GM21529 (cell line): ENCODE measurements around the gene SPOCK1.

Experiments used
- ATAC-seq: cut with Tn5 transposase; IDR thresholded peaks from one replicate; pipeline ENCODE4 v1.9.1; 2021; ENCODE audit not compliant: unreplicated experiment

The SPOCK1 gene

GRCh38 chr5:137496919-137497318 is 2.2 kb downstream of the SPOCK1 start:
- ATAC-seq, result no peak

- no peak for ATAC-seq
Observed at GRCh38 chr5:137492331-137492730, 6.8 kb downstream of the SPOCK1 start.

DNA sequence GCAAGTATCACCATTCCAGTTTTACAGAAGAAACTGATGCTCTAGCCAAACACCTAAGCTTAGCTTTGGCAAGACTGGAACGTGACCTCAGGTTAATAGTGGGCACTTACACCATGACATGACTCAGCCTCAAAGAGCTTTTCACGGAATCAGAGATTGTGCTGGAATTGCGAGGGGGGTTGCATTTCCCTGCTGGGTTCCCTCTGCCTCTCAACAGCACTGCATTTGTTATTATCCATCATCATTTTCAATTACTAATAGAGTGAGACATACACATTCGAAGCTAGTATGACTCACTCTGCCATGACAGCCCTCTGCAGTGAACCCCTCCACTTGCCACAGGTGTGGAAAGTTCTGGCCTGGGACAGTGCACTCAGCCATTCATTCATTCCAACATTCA is 8.0 kb downstream of the SPOCK1 start:
- no peak for ATAC-seq

- no peak for ATAC-seq
Observed at GRCh38 chr5:137490591-137490990, 8.5 kb downstream of the SPOCK1 start.

- no peak for ATAC-seq
Observed at GRCh38 chr5:137488974-137489373, 10.2 kb downstream of the SPOCK1 start.

GRCh38 chr5:137488516-137488915 is 10.6 kb downstream of the SPOCK1 start:
- ATAC-seq, result no peak

DNA sequence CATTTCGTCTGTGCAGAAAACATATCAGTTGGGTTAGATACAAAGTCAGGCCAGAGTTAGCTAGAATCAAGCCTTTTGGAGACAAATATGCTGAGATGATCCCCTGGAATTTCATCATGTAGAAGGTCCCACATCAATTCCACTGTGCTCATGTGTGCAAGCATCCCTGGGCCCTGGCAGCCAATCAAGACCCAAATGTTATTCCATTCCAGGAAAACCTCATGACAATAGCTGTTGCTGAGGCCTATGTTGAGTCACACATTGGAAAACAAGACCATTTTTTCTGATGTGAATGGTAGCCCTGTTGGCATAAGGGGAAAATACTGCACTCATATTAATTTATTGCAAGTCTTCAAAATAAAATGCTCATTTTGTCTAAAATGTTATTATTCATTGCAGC is 11.5 kb downstream of the SPOCK1 start:
- no peak for ATAC-seq

GRCh38 chr5:137486707-137487106 is 12.4 kb downstream of the SPOCK1 start:
- ATAC-seq, result no peak

- no peak for ATAC-seq
Observed at GRCh38 chr5:137481596-137481995, 17.5 kb downstream of the SPOCK1 start.

DNA sequence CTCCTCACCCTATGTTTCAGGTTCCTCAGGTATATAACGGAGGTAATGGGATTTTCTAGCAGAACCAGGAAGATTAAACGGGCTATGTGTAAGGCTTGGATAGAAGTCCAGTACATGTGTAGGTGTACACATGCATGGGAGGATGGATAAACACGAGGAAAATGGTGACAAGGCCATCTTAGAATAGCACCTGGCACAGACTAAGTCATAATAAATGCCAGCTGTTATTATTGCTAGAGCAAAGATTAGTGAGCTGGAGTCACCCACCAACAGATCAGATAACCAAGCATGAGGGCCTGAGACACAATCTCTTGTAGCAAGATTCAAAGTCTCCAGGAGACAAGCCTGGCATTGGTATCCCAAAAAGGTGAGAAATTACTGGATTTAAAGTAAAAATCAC is 21.1 kb downstream of the SPOCK1 start:
- ATAC-seq, result no peak

GRCh38 chr5:137470921-137471220 is 28.3 kb downstream of the SPOCK1 start:
- ATAC-seq, result no peak

- ATAC-seq, result no peak
Observed at GRCh38 chr5:137470111-137470920, 28.8 kb downstream of the SPOCK1 start.

- no peak for ATAC-seq
Observed at GRCh38 chr5:137466889-137467288, 32.2 kb downstream of the SPOCK1 start.

DNA sequence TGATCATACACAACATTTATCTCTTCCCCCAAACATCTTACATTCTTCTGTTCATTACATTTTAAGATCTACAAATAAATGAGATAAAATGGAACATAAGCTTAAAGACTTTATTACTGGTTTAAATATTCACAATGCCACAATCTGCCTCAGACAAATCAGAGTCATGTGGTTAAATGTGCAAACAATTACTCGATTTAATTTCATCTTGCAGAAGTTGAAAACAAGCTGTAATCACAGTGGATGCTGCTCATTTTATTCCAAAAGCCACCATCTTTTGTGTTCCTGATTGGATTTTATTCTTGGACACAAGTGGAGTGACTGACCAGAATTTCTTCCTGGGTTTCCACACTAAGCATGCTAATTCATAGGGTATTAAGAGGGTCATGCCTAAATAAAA is 33.2 kb downstream of the SPOCK1 start:
- no peak for ATAC-seq

DNA sequence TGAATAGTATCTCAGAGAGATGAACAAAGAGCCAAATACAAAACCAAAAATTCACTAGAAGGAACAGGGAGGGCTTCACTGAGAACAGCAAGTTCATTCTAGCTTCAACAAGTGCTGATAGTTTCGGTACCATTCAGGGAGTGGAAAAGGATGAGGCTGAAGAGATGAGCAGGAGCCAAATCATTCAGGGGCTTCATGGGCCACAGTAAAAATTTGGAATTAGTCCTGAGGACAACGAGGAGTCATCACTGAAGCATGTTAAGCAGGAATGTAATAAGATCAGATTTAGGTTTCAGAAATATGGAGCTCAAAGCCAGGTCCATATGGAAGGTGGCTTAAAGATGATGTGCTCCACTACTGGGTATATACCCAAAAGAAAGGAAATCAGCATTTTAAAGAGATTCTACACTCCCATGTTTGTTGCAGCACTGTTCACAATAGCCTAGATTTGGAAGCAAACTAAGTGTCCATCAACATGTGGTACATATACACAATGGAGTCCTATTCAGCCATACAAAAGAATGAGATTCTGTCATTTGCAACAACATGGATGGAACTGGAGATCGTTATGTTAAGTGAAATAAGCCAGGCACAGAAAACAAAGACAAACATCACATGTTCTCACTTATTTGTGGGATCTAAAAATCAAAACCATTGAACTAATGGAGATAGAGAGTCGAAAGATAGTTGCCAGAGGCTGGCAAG is 36.2 kb downstream of the SPOCK1 start:
- ATAC-seq, result no peak

DNA sequence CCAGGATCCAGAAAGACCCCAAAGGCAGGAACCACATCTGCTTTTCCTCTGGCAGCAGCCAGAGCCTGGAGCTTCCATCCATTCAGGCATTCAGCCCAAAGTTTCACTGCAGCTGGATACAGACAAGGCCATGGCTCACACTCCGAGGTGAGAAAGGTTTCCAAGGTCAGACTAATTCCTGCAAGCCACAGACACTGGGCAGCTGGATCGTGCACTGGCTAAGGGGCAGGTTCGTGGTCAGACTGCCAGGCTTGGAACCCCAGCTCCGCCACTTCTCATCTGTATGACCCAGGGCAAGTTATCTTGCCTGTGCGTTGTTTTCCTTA is 36.9 kb downstream of the SPOCK1 start:
- no peak for ATAC-seq

- no peak for ATAC-seq
Observed at GRCh38 chr5:137461391-137462264, 37.5 kb downstream of the SPOCK1 start.

DNA sequence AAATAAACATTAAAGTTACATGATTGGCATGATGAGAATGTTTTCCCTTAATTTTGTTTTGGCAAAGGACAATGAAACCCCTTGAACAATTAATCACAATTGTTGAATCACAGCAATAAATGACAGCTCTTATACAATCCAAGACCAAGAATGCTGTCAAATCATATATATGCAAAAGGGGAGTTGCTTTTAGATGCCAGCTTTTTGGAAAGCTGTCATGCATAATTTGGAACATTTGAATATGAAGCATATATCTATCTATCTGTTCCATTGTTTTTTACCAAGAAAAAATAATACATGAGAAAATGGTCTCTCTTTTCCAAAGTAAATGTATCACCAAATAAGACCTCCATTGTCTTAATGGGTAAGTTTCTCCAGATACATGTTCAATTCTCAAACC is 44.5 kb downstream of the SPOCK1 start:
- ATAC-seq, result no peak

- no peak for ATAC-seq
Observed at GRCh38 chr5:137453483-137454080, 45.5 kb downstream of the SPOCK1 start.

GRCh38 chr5:137450759-137451158 is 48.4 kb downstream of the SPOCK1 start:
- ATAC-seq, result no peak

DNA sequence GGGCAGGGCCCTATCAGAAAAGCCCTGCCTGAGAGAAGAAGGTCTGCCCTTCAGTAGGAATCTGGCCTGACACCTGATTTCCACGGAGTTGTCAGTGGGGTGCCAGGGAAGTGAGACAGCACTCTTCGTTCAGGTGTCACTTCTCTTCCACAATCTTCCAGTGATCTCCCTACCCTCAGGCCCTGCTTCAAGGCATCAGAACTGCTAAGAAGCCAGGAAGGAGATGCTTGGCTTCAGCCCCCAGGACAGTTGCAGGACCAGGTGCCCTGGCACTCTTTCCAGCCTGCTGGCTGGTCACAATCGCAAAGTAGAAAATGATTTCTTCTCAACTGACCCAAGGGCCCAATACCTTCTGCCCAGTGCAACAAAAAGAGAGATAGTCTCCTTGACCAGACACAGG is 50.3 kb downstream of the SPOCK1 start:
- ATAC-seq, result no peak

GRCh38 chr5:137446615-137447014 is 52.5 kb downstream of the SPOCK1 start:
- ATAC-seq, result no peak
